Sciatic nerve (tissue), 2 donors: ENCODE data around the gene PDE3B. TPM values are rescaled to one million over a fixed set of nuclear protein-coding genes. Genes with fewer than 3 reads are reported as not detected.
"Not testable (repeated sequence)": the region's sequence is repeated elsewhere in the genome, so short reads cannot be mapped to it uniquely, and the experiment has no call there.

ENCODE experiments used
- ATAC-seq: fragments of 200-7000 bp; cut with Tn5 transposase; one replicate; pipeline ENCODE4 v1.9.1; 2020; ENCODE audit warnings: mild to moderate bottlenecking, moderate library complexity
- DNase-seq: peaks from one replicate; pipeline ENCODE4 v3.0.0-alpha.2; 2020; ENCODE audit warnings: low spot score
- intact Hi-C: fragments of 100-400 bp; cut with DNase I; formaldehyde crosslinking; loops from one replicate; pipeline ENCODE4 v1.14.2; 2022
- total RNA-seq: library from RNA; stranded (reverse); fragmentation: NEBNext Ultra II Directional; extraction: Animal tissue kit (Norgen Biotek cat#: 25700); gene quantifications from one replicate; pipeline ENCODE4 v1.2.1, GENCODE V29; 2021
- donor health status: DM: no; HTN: no; CAD: no.
- donor health status: DM: no; HTN: no; CAD: no.

PDE3B gene
- total RNA-seq, 1 donor from 2014 or later: 7.8 TPM

DNA sequence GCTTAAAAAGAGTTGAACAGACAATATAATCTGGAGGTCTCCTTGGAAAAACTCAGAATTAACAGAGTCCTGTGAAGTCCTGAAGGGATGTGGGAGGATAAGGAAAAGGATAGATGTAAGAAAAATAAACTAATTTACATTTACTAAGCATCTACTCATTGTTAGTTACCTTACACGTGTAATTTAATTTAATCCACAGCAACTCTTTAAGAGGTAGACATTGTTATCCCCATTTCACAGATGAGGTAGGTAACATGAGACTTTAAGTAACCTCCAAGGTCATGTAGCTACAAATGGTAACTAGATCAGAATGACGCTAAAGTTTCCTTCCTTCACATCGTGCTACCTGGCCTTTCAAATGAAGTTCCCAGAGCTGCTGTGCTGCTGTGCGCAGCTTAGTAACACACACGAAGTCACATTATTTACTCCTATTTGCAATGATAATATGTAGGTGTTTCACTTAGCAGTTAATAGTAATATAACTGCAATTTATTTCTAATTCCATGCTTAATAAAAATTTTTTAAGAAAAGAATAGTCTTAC lies 5.7 kb upstream of the PDE3B start:
- intact Hi-C loops: no loop called here
- no peak for ATAC-seq

GRCh38 chr11:14638561-14638960 lies 5.0 kb upstream of the PDE3B start:
- ATAC-seq (no peak), DNase-seq (no peak)
- intact Hi-C loops: no loop called here

More for the DNA sequence above, 5.7 kb upstream of the PDE3B start:
- DNase-seq: no peak

- intact Hi-C loops: no loop called here
- no peak for ATAC-seq
These were observed 1.8 kb upstream of the PDE3B start for GRCh38 chr11:14641801-14642200.

GRCh38 chr11:14642453-14642852 lies 1.2 kb upstream of the PDE3B start:
- intact Hi-C loops: no loop called here
- no peak for DNase-seq
- ATAC-seq: no peak

More at GRCh38 chr11:14641801-14642200, 1.8 kb upstream of the PDE3B start:
- DNase-seq: no peak

DNA sequence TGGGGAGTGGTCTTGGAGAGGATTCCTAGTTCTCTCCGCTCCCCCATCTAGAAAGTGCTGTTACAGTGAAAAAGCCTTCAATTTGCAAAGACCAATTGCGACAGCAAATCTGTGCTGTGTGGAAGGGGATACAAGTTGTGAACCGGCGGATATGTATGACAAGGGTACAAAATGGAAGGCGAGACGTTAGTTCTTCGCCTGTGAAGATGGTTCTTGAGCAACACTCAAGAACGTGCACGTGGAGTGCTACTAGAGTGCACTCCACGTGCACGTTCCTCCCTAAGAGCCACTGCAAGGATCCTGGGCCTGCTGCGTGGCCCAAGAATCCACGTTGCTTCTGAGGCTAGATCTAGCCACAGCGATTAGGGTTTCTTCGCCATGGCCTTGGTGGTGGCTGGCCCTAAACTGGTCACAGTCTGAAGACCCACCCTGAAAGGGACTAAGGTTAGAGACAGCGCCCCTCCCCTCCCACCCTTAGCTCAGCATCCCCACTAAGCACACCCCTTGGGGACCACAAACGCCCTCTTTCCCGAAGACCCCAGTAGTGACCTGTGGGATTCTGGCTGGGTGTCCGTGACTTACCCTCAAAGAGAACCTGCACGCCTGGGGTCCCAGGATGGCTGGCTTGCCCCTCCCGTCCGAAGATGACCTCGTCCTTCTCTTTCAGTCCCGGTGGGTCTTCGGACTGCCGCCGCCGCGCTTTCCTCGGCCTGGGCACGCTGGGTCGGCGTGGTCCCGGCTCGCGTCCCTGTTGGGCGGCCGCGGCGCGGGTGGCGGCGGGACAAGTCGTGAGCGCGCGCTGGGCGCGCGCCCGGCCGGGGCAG lies 519 bp upstream of the PDE3B start:
- intact Hi-C loops: no loop called here
- ATAC-seq (peak; percentile 8), DNase-seq (no peak)

GRCh38 chr11:14644226-14645014 lies 816 bp downstream of the PDE3B start:
- intact Hi-C loops: no loop called here
- DNase-seq (peak; percentile 59), ATAC-seq (peak; percentile 38)

DNA sequence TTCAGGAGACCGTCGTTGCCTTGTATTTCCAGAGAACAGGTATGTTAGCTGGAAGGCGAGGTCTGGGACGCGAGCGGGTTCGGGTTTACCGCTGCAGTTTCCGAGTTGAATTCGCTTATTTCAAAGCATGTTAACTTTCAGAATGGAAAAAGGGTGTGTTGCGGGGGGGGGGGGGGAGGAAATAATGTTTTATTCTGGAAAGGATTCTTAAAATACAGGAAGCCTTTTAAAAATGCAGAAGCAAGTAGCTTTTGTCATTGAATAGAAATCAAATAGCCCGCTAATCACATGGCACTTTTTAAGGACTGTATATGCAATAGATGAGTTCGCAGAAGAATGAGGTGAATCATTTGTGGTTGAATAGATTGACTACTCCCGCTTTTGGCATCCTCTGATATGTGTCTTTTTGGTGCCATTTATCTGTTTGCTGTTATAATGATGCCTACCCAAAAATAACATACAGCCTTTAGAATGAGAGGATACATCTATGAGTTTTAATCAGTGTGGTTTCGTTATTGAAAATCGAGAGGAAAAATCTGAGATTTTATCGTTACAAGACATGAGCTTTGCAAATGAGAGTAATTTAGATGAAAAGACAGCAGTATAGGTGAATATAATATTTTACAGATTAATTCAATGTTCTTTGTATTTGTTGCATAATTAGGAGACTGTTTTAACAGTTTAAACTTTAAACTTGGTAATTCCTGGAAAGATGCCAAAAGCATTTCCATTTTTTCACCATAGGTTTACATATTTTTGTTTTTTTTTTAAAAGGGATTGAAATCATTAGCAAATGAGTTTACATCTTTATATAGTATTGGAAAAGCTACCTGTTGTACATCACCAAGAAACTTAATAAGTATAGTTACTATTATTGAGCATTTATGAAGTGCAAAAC lies 1.7 kb downstream of the PDE3B start:
- intact Hi-C loops: no loop called here
- no peak for DNase-seq
- no peak for ATAC-seq

- ATAC-seq: no peak
- intact Hi-C loops: no loop called here
- no peak for DNase-seq
These were observed 2.6 kb downstream of the PDE3B start for GRCh38 chr11:14645985-14646900.

DNA sequence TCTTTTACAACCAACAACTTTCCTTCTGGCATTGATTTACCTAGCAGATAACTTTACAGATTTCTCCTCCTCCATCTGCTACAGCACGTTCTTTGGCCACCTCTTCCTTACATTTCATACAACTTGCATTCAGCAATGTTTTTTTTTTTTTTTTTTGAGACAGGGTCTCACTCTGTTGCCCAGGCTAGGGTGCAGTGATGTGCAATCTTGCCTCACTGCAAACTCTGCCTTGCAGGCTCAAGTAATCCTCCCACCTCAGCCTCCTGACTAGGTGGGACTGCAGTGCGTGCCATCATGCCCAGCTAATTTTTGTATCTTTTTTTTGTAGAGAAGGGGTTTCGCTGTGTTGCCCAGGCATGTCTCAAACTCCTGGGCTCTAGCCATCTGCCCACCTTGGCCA lies 6.5 kb downstream of the PDE3B start:
- no peak for DNase-seq
- intact Hi-C loops: no loop called here
- no peak for ATAC-seq

DNA sequence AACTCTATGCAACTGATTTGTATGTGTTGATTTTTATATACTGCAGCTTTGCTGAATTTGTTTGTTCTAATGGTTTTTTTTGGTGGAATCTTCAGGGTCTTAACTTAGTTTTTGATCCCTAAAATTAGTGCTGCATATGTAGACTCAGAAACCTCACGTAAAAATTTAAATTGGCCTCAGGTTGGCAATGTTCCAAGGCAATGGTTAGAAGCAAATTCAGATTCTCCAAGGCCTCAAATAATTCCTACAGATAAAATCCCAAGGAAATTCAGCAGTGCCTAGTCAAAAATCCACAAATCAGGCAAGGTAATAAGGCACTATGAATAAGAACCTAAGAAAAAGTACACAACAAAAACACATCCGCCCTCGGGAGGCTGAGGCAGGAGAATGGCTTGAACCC lies 9.5 kb downstream of the PDE3B start:
- intact Hi-C loops: no loop called here
- DNase-seq (no peak), ATAC-seq (no peak)

- intact Hi-C loops: no loop called here
- DNase-seq (no peak), ATAC-seq (no peak)
These were observed 11.8 kb downstream of the PDE3B start for GRCh38 chr11:14655435-14655834.

DNA sequence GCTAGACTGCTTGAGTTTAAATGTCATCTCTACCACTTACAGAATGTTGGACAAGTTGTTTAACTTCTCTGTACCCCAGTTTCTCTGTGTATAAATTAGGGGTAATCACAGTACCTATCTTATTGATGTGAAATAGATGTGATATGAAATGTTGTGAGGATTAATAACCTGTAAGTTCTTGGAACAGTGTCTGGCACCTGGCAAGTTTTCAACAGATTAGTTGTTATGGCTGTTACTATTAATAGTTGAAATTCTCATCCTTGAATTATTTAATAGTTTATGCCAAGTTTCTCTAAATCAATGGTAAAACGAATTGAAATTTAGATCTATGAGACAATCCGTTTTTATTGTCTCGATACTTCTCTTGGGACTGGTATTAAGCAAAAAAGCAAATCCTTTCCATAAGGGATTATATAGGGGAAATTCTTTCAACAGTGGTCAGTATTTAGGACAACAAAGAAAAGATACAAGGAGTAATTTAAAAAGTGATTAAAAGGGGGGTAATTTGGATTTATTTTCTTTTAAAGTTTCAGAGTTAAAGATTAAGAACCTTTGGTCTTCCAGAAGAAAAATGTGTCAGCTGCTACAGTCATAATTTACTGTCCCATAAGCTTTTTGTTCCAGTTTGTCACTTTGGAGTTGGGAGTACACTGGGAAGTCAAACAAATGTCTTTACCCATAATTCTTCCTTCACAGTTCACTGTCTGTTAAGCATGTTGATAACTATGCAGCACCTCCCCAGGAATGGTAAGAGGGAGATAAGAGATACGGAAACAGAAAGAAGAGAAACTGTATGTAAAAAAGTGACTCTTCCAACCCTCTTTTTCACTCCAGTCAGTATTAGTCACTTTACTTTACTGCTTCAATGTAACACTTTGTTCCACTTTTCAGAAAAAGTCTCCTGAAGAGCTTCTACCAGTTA lies 13.2 kb downstream of the PDE3B start:
- intact Hi-C loops: no loop called here
- no peak for DNase-seq
- ATAC-seq: no peak

DNA sequence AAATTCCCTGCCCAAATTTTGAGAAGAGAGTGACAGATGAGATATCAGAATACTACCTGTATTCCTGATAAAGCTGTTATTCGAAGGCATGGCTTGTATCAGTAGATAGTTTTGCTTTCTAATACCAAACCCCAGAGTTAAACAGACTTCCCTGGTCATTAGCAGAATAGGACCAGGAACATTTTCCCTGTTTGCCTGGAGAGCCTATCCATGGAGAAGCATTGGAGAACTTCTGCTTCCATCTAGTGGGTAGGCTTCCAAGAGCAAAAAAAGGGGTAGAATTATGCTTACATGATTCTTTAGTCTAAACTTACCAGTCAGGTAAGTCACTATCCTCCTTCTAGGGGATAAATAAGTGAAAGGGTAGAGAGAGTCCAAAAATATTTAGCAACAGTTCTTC lies 14.2 kb downstream of the PDE3B start:
- ATAC-seq: no peak
- DNase-seq: no peak
- intact Hi-C loops: no loop called here

DNA sequence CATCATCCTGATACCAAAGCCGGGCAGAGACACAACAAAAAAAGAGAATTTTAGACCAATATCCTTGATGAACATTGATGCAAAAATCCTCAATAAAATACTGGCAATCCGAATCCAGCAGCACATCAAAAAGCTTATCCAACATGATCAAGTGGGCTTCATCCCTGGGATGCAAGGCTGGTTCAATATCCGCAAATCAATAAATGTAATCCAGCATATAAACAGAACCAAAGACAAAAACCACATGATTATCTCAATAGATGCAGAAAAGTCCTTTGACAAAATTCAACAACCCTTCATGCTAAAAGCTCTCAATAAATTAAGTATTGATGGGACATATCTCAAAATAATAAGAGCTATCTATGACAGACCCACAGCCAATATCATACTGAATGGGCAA lies 21.3 kb downstream of the PDE3B start:
- DNase-seq, intact Hi-C loops, ATAC-seq: not testable (repeated sequence)

GRCh38 chr11:14667329-14667728 lies 23.7 kb downstream of the PDE3B start:
- DNase-seq, intact Hi-C loops, ATAC-seq: not testable (repeated sequence)

GRCh38 chr11:14668731-14669301 lies 25.2 kb downstream of the PDE3B start:
- intact Hi-C loops: no loop called here
- no peak for DNase-seq
- ATAC-seq: no peak

GRCh38 chr11:14669499-14669898 lies 25.9 kb downstream of the PDE3B start:
- intact Hi-C loops: no loop called here

More at GRCh38 chr11:14669499-14669898, 25.9 kb downstream of the PDE3B start:
- no peak for DNase-seq
- ATAC-seq: no peak
